ENCODE results near the gene SLIT1.

SLIT1 gene

DNA sequence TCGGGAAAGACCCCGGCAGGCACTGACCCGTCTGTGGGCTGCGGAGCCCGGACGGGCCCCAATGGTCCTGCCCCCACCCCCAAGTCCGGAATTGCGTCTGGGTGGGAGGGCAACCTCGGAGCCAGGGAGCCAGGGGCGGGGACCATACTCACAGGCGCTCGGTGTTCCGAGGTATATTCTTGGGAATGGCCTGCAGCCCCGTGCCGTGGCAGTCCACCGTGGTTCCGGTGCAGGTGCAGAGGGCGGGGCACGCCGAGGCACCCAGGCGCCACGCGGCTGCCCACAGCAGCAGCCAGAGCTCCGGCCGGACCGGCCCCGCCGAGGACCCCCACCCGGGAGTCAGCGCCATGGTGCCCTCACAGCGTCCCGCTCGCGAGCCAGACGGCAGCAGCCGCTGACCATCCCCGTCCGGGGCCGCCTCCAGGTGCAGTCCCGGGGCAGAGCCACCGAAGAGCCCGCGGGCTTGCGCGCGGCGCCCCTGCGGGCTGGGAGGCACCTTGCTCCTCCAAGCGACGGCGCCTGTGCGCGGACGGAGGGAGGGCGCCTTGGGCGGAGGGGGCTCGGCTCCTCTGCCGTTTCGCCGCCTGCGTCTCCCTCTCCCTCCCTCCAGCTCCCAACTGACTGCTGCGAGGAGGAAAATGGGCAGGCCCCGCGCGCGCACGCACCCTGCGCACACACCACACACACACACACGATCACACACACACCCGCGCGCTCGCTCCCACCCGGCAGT is at the start of gene SLIT1:
Gene SLIT1 (minus strand): TSS at position 634 of the 733 bp plus-strand sequence. CDS start 285 bp downstream, at position 349.
- no peak for DNase-seq (ENCODE audit: low read depth in 2 of 2)

DNA sequence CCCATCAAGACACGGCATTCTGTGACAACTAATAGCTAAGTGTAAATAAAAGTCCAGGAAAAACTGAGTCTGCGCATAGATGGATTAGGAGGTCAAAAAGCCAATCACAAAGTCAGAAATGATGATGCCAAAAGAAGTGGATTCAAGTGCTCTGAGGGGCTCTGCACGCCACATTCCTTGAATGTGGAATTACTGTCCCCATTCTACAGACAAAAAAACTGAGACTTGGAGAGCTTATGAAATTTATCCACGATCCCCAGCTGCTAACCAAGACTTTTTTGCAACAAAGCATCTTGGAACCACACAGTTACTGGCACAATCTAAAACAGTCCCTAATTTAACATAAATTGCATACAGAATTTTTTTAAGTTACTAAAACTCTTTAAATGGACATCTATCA is 49.6 kb upstream of the SLIT1 start:
- DNase-seq (ENCODE audit: low read depth in 2 of 2) = no peak

DNA sequence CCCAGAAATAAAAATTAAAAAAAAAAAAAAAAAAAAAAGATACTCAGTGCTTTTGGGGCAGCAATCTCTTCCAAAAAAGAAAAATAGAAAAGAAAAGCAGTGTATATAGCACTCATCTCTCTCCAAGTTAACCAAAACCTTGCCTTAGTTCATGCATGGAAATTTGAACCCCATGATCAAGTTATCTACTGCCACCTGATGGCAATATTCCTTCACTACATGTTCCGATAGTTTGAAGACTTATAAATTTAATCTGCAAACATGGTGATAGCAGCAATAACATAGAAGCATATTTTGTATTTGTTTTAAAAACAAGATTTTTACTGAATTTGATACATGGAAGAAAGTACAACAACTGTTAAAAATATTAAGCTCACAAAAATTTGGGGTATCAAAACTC is 48.6 kb upstream of the SLIT1 start:
- peak; percentile 13 to 23 for DNase-seq (ENCODE audit: low read depth in 2 of 2)

DNA sequence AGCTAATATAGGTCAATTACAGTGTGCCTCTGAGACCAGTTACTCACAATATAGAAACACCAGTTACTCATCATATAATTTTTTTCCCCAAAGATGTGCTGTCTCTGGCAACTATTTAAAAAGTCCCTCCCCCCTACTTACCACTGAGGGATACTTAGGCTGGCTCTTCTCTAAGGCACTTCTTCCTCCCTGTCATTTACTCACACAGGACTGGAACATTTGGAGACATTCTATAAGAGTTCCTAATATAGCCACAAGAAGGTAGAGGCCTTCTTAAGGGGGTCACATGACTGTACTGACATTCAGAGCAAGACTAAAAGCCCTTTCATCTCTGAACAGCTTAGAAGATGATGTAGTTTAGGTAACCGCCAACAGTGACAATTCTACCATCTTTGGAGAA is 44.4 kb upstream of the SLIT1 start:
- no peak for DNase-seq (ENCODE audit: low read depth in 2 of 2)

DNA sequence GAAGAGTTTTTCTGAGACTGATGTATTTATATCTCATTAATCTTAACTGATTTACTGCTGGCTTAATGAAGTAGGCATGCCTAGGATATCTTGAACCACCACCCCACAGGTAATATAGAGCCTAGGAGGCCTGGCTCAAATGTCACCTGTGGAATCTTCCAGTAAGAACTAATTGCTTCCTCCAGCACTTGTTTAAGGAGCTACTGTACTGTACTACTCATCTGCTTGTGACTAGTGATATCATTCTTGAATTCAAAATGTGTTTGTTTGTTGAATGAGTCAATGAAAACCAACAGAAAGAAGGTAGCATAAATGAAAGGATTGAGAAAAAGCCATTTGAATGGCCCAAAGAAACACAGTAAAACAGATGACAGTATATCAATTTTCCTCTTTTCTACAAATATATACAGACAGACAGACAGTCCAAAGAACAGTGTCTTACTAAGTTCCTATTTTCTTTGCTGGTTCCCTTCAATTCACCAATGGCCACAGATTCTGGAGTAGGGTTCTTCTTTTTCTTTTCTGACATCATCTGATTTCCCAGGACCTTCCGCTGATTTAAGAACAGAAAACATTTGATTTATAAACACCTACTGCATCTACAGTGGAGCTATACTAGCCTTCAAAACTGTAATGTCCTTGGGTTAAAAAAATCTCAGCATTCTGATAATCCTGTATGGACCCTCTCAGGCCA is 43.7 kb upstream of the SLIT1 start:
- DNase-seq (ENCODE audit: low read depth in 2 of 2) = no peak

DNA sequence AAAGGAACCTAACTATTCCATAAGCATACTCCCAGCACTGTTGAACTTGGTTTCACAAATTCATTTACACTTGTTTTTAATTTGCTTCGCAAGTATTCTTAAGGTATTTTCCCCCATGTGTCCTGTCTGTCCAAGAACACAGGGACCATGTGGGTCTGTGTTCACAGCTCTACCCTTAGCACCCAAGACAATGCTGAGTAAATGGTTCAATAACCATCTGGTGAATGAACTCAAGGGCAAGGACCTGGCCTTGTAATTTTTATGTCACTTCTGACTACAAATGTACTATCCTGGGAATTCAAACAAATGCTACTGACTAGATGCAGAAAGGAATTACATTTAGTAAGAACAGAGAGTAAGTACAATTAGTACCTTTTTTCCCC is 43.0 kb upstream of the SLIT1 start:
- DNase-seq (ENCODE audit: low read depth in 2 of 2) = no peak

DNA sequence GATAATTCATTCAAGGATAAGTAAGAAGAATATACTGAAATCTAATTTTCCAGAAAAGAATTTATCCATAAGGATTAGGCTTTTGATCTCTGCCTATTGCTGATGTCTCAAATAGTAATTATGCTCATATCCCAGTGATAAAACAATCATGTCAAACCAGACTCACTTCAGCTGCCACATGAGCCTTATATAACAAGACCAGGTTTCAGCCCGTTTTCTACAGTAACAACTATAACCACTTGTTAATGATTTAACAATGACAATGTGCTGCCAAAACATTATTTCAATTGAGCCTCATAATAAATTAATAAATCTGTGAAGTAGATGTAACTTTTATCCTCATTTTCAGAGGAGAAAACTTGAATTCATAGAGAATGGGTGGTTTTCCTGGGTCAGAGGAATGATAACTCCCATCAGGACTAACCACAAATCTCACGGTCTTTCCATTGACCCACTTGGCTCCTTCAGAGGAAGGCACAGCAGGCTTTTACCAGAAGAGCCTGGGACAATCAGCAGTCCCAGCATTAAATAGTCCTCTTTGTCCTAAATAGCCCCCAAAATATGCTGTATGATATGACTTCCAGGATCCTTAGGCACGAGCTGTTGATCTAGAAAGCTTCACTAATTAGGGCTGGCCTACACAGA is 42.5 kb upstream of the SLIT1 start:
- DNase-seq (ENCODE audit: low read depth in 2 of 2) = no peak

DNA sequence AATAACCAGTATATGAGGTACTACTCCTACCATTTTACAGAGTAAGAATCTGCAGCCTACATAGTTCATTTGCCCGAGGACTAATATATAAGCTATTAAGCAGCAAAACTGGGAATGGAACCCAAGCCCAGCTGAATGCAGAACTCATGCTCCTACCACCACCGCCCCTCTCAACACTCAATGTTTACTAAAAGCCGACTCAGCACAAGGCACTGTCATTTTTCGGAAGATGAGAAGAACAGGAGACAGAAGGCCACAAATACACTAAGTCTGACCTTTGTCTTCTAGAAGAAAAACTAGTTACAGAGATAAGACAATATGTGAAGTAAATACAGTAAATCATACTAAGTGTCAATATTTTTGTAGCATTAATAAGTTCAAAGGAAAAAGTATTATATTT is 40.6 kb upstream of the SLIT1 start:
- DNase-seq (ENCODE audit: low read depth in 2 of 2) = no peak

DNA sequence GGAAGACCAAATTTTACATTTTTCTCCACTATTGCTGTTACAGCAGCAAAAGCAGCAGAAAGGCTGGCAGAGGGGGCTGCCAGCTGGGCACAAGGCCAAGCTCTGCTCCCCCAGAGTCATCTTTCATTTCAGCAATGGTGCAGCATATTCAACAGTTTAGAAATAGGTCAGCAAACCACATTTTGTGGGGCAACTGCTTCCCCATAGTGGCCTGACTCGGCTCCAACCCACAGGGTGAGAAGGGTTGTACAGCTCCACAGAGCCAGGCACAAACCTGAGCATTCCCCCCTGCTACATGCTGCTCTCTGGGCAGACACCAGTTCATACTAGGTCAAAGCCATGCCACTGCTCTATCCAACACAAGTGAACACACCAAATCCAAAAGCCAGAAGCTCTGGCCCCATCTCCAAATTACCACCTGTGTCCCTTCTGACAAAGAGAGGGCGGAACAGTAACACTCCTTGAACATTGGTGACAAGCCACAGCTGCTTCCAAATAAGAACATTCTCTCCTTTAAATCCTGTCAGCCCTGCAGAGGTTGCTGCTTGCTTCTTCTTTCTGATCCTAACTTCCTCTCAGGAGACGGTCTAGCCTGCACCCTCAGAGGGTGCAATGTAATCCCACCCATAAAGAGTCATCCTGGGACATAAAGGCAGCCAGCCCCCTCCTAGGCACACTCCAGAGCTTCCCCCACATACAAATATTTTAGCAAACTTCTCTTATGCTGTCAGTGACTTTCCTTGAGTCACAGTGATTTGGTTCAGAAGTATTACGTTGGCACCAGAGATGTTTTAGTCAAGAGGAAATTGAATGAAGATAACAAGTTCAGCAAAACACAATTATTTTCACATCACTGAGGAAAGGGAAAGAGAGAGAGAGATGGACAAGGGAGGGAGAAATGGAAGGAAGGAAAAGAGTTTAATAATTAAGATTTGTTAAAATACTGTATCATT is 39.0 kb upstream of the SLIT1 start:
- DNase-seq (ENCODE audit: low read depth in 2 of 2) = no peak

DNA sequence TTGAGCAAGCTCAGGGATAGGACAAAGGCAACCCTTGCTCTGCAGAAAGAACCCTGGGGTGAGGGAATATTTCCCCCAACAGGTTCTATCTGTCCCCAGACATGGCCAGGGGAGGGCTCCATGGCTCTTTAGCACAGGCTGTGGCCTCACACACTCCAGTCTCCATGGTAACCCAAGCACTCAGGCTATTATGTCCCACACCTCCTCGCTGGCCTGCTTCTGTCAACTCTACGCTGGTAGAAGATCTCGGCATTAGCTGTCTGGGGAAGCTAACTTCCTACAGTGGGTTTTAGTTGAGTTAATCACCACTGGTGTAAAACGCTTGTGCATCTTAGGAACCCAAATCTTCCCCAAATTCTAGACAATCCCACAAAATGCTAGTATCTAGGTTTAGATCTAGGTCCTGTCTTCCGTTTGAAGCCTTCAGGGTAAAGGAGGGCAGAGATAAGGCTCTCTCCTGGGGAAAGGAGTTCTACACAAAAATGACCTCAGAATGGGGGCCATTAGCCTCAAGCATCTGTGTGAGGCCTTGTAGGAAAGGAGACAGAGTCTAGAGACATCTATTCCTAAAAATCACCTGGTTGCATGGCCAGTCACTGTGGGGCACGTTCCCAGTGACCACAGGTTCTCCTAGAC is 36.7 kb upstream of the SLIT1 start:
- DNase-seq (ENCODE audit: low read depth in 2 of 2) = no peak

DNA sequence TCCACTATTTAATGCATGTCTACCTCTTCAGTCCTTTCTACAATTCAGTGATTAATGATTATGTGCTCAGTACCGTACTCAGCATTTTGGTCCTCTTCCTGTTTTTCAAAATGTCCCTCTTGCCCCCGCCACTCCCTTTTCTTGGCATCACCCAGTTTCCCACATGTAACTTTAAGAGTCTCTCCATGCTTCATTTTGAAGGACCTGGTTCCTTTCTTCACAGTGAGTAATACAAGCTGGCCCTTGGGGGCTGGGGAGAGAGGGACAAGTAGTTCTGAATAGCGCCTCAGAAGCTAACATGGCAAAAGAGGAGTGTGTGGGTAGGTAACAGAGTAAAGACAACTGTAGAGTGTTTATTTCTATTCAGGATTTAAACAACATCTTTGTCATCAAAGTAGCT is 34.6 kb upstream of the SLIT1 start:
- DNase-seq (ENCODE audit: low read depth in 2 of 2) = no peak

DNA sequence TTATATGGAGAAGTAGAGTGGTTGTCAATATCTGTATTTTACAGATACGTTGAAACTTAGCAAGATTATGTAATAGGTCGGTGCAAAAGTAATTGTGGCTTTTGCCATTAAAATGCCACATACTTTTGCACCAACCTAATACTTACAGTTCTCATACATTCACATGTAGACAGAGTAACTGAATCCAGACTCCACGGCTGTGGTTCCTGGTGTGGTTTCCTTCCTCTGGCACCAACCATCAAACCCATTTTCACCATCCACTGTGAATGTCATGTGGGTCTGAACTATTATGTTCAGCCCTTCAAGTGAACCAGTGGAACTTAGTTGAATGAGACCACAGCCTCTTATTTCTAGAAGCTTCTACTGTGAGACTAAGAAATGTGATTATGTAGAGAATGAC is 31.5 kb upstream of the SLIT1 start:
- no peak for DNase-seq (ENCODE audit: low read depth in 2 of 2)

DNA sequence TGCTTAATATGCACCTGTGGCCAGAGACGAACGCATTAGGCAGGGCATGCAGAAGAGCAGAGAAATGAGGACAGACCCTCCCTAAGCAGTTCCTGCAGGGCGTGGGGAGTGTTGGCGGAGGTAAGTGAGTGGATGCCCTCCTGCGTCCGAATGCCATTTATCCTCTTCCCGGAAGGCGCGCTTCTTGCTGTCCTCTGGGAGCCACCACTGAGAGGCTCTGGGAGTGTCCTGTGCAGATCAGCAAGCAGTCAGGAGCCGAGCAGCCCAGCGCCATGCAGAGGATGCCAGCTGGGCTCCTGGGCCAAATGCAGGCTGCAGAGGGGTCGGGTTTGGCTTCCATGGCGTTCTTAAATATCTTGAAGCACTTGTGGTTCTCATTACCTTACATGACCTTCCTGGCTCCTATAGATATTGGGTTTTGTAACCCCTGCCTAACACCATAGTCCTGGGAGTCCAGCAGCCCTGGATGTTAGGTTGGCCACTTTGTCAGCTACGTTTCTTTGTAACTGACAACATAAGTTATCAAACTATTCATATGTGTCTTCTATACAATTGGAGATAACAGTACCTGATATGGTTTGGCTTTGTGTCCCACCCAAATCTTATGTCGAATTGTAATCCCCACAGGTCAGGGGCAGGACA is 30.0 kb upstream of the SLIT1 start:
- DNase-seq (ENCODE audit: low read depth in 2 of 2) = no peak

DNA sequence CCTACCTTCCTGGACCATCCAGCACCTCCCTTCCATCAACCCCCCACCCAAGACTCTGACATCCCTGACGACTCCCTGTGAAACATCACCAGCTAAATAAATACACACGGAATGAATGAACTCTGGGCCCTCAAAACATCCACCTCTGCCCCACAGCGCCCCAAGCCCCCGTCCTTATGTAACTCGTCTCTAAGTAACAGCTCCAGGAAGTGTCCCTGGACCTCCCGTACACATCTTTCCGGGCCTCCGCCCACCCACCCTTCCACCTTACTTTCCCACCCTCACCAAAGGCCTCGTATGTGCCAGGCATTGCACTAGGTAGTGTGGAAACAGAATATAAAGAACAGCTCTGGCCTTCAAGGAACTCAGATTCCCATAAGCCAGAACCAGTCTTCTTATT is 27.7 kb upstream of the SLIT1 start:
- DNase-seq (ENCODE audit: low read depth in 2 of 2) = no peak

DNA sequence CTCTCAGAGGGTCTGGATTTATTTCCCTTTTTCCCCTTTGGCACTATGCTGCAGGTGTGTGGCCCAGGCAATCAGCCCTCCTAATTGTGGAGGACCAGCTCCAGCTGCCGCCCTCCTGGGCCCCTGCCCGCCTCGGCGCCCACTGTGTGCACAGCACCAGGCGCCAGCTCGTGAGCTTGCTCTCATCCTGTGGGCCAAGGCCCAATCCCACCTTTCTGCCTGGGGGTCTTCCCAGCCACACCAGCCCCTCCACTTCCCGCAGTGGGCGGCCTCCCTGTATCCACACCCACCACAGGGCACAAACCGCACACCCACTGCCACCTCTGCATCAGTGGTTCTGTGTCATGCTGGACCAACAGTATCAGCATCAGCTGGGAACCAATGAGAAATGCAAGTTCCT is 25.5 kb upstream of the SLIT1 start:
- no peak for DNase-seq (ENCODE audit: low read depth in 2 of 2)

DNA sequence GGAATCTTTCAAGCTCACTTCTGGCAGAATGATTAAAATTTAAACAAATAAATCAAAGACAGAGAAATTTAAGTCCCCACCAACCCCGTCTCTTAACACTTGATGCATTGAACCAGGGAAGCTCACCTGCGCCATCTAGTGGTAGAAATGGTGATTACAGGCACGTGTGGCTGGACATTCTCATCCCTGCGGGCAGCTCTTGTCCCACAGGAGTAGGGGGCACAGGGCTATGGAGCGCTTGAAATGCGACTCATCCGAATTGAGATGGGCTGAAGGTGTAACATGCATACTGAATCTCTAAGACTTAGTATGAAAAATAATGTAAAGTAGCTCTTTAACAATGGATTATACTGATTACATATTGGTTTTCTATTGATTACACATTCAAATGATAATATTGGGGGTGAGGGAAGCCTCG is 24.8 kb upstream of the SLIT1 start:
- peak in 1 of 2 experiments; percentile 31 for DNase-seq (ENCODE audit: low read depth in 2 of 2)

DNA sequence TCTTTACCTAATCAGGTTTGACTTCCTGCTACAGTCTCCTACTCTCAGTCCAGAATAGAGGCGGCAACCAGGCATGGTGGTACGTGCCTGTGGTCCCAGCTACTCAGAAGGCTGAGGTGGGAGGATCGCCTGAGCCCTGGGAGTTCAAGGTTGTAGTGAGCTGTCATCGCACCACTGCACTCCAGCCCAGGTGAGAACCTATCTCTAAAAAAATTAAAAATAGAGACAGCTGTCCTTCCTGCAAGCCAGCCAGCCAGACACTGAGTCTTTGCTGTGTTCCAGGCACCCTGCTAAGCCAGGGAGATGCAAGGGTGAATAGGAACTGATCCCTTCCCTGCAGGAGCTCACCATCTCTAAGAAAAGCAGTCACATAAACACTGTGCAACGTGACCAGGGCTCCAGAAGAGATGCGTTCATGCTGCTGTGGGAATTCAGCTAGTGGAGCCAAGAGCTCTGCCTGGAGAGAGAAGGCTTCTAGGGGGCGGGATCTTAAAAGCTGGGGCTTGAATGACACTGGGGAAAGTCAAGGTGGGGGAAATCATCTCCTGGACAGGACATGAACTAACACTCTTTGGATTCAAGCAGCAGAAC is 22.1 kb upstream of the SLIT1 start:
- DNase-seq (ENCODE audit: low read depth in 2 of 2) = no peak

DNA sequence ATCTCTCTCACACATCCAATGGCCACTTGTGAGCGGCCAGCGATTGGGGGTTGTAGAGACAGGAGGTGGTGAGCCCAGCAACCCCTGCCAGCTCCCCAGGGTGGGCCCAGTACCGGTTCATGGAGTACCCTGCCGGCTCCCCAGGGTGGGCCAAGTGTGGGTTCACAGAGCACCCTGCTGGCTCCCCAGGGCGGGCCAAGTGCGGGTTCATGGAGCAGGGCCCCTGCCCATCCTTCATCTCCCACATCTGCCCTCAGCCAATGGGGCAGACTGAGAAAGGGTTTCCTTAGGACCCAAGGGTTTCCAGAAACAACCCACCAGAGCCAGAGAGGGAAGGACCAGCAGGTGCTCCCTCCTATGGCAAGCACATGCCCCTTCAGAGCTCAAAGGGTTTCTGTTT is 21.4 kb upstream of the SLIT1 start:
- no peak for DNase-seq (ENCODE audit: low read depth in 2 of 2)

DNA sequence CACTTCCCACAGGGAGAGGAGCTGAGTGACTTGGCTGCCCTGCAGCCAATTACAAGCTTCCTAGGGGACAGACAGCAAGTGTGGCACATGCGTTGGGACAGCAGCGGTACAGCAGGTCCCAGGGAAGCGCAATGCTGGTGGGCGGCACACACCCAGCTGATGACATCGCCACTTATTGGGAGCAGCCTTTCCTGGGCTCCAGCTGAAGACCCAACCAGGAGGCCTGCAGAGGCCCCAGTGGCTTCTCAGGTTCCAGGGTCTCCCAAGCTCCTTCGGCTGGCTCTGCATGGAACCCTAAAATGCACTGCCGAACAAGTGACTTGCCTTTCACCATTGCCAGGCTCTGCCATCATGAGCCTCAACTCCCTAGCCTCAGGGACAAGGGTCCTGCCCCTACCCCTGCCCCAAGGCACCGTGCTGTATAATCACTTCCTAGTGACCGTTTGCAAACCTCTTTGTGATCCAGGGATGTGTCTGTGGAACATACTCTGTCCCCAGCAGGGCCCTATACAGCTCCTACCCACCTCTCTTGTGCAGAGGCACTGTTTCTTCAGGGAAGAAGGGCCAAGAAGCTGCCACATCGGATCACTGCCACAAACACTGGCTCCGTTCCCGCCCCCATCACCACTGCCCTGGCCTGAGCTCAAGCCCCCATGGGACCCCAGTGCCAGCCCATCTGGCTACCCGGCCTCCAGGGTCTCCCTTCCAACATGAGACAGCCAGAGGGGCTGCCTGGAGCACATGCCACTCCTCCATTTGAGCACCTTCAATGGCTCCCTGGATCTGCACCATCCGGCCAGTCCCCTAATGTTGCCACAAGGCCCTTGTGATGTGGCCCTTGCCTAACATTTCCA is 19.3 kb upstream of the SLIT1 start:
- DNase-seq (ENCODE audit: low read depth in 2 of 2) = no peak

DNA sequence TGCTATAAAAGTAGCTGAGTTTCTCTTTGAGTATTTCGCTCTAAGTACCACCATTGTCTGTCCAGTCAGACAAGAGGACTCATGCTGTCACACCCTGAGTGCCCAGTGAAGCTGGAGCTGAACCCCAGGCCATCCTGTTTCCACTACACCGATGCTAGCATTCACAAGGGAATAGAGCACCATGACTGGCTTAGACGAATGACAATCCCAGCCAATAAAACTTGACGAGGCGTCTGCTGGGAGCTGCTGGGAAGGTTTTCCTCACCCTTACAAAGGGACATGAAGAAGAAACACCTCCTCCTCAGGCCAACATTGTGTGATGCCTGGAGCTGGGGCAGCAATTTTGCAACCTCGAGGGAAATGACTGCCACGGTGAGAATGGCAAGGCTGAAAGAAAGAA is 17.5 kb upstream of the SLIT1 start:
- no peak for DNase-seq (ENCODE audit: low read depth in 2 of 2)

Measured in fibroblast of skin of left quadriceps (primary cell).